Stimulated activated CD8-positive, alpha-beta memory T cell treated with anti-CD3 and anti-CD28 coated beads, Interleukin-7, amount 100 ng/mL, for 1 hour (primary cell): ENCODE results near the gene STON2.
"Not testable (repeated sequence)": the region's sequence is repeated elsewhere in the genome, so short reads cannot be mapped to it uniquely, and the experiment has no call there.

Experiments used
- DNase-seq, 2 donors: peaks; one replicate each; pipeline ENCODE4 v3.0.0-alpha.2; 2020; ENCODE audit warnings: low read depth in 2 of 2

STON2 gene

GRCh38 chr14:81269100-81269978 lies 130.8 kb downstream of the STON2 start:
- no peak for DNase-seq

- no peak for DNase-seq
These were observed 132.1 kb downstream of the STON2 start for GRCh38 chr14:81268016-81268416.

- no peak for DNase-seq
These were observed 134.4 kb downstream of the STON2 start for GRCh38 chr14:81265636-81266169.

- DNase-seq: no peak
These were observed 135.5 kb downstream of the STON2 start for GRCh38 chr14:81264671-81265070.

- DNase-seq: no peak
These were observed 136.2 kb downstream of the STON2 start for GRCh38 chr14:81263777-81264410.

GRCh38 chr14:81261176-81261575 lies 138.9 kb downstream of the STON2 start:
- DNase-seq: no peak

- no peak for DNase-seq
These were observed 139.4 kb downstream of the STON2 start for GRCh38 chr14:81260732-81261131.

- DNase-seq: no peak
These were observed 143.7 kb downstream of the STON2 start for GRCh38 chr14:81256289-81256960.

- no peak for DNase-seq
These were observed 147.8 kb downstream of the STON2 start for GRCh38 chr14:81252278-81252677.

- DNase-seq: no peak
These were observed 152.8 kb downstream of the STON2 start for GRCh38 chr14:81247271-81247766.

GRCh38 chr14:81246461-81247270 lies 153.5 kb downstream of the STON2 start:
- no peak for DNase-seq

GRCh38 chr14:81245771-81246170 lies 154.4 kb downstream of the STON2 start:
- DNase-seq: no peak

- DNase-seq: not testable (repeated sequence)
These were observed 155.7 kb downstream of the STON2 start for GRCh38 chr14:81244431-81244830.

GRCh38 chr14:81243499-81243898 lies 156.6 kb downstream of the STON2 start:
- no peak for DNase-seq

- DNase-seq: not testable (repeated sequence)
These were observed 163.3 kb downstream of the STON2 start for GRCh38 chr14:81236849-81237248.

- DNase-seq: no peak
These were observed 164.0 kb downstream of the STON2 start for GRCh38 chr14:81236138-81236537.

GRCh38 chr14:81235096-81235495 lies 165.0 kb downstream of the STON2 start:
- no peak for DNase-seq

GRCh38 chr14:81234278-81234677 lies 165.8 kb downstream of the STON2 start:
- no peak for DNase-seq

- DNase-seq: no peak
These were observed 166.5 kb downstream of the STON2 start for GRCh38 chr14:81233615-81234014.

GRCh38 chr14:81231540-81231939 lies 168.6 kb downstream of the STON2 start:
- no peak for DNase-seq

- DNase-seq: no peak
These were observed 175.9 kb downstream of the STON2 start for GRCh38 chr14:81224222-81224621.
